Mesothelial cell of epicardium (in vitro differentiated cells): ENCODE results near the gene RNF31. TPM values are rescaled to one million over a fixed set of nuclear protein-coding genes. Genes with fewer than 3 reads are reported as not detected.

Experiments used
- DNase-seq, 2 experiments: peaks; one replicate each; pipeline ENCODE4 v3.0.0; 2021; ENCODE audit warnings: low spot score in 2 of 2; ENCODE audit not compliant: unreplicated experiment in 2 of 2
- H3K27ac Mint-ChIP-seq: 2 replicates; pipeline ENCODE4 v1.8.0; 2021; ENCODE audit warnings: mixed read lengths
- H3K27me3 Mint-ChIP-seq: 2 replicates; pipeline ENCODE4 v1.8.0; 2021; ENCODE audit warnings: low read depth, mixed read lengths
- H3K36me3 Mint-ChIP-seq: 2 replicates; pipeline ENCODE4 v1.8.0; 2021; ENCODE audit warnings: mixed read lengths
- H3K4me1 Mint-ChIP-seq: 2 replicates; pipeline ENCODE4 v1.8.0; 2021; ENCODE audit warnings: mixed read lengths
- H3K4me3 Mint-ChIP-seq: 2 replicates; pipeline ENCODE4 v1.8.0; 2021; ENCODE audit warnings: mild to moderate bottlenecking, moderate library complexity, mixed read lengths
- H3K9me3 Mint-ChIP-seq: 2 replicates; pipeline ENCODE4 v1.8.0; 2021; ENCODE audit warnings: mixed read lengths
- total RNA-seq: library from RNA; stranded (reverse); gene quantifications from 3 replicates; pipeline ENCODE4 v1.2.1, GENCODE V29; 2021
- TF ChIP-seq, protein P1 (sequence below): fragments of 200-600 bp; sonication (generic); IDR thresholded peaks from one replicate; pipeline ENCODE4 v1.5.0; 2021; ENCODE audit warnings: antibody characterized with exemption; ENCODE audit not compliant: unreplicated experiment

The RNF31 gene
- total RNA-seq, 1 donor from 2014 or later: 90.5 TPM

- Mint-ChIP-seq H3K9me3 (peaks cover 2% of the 10 kb centered on the region), H3K36me3 (no peaks in the 10 kb centered on the region), H3K27me3 (peaks cover 2% of the 10 kb centered on the region), H3K27ac (no peak overlapping the region), H3K4me3 (no peak overlapping the region), H3K4me1 (peaks cover 5% of the 10 kb centered on the region)
- DNase-seq: no peak
- TF ChIP-seq, protein P1, sequence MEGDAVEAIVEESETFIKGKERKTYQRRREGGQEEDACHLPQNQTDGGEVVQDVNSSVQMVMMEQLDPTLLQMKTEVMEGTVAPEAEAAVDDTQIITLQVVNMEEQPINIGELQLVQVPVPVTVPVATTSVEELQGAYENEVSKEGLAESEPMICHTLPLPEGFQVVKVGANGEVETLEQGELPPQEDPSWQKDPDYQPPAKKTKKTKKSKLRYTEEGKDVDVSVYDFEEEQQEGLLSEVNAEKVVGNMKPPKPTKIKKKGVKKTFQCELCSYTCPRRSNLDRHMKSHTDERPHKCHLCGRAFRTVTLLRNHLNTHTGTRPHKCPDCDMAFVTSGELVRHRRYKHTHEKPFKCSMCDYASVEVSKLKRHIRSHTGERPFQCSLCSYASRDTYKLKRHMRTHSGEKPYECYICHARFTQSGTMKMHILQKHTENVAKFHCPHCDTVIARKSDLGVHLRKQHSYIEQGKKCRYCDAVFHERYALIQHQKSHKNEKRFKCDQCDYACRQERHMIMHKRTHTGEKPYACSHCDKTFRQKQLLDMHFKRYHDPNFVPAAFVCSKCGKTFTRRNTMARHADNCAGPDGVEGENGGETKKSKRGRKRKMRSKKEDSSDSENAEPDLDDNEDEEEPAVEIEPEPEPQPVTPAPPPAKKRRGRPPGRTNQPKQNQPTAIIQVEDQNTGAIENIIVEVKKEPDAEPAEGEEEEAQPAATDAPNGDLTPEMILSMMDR: no peak
Observed at GRCh38 chr14:24110060-24110459, 37.2 kb upstream of the RNF31 start.

DNA sequence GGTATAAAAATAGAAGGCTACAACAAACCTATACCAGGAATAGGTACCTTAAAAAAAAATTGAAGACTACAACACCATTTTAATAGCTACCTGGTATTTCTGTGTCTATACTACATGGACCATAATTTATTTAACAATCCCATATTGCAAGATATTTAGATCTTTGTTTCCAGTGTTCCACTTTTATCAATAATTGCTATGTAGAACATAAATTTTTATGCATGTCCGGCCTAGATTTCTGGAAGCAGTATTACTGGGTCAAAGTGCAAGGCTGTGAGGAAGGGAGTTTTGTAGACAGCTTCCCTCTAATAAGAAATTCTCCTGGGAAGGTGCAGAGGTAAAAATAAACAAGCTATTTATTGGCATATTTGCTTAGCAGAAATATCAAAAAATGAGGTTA lies 36.8 kb upstream of the RNF31 start:
- Mint-ChIP-seq H3K27ac (no peak overlapping the region), H3K4me3 (no peak overlapping the region), H3K4me1 (peaks cover 8% of the 10 kb centered on the region), H3K27me3 (peaks cover 2% of the 10 kb centered on the region), H3K36me3 (no peaks in the 10 kb centered on the region), H3K9me3 (no peaks in the 10 kb centered on the region)
- no peak for DNase-seq
- TF ChIP-seq, protein P1: no peak

GRCh38 chr14:24113379-24113800 lies 33.9 kb upstream of the RNF31 start:
- H3K4me1 Mint-ChIP-seq: peaks cover 22% of the 10 kb centered on the region
- H3K36me3 Mint-ChIP-seq: no peaks in the 10 kb centered on the region
- H3K4me3 Mint-ChIP-seq: peak overlapping the region; percentile 90
- TF ChIP-seq, protein P1: no peak
- DNase-seq: no peak
- peaks cover 2% of the 10 kb centered on the region for H3K27me3 Mint-ChIP-seq
- peak overlapping the region; percentile 99 for H3K27ac Mint-ChIP-seq
- no peaks in the 10 kb centered on the region for H3K9me3 Mint-ChIP-seq

DNA sequence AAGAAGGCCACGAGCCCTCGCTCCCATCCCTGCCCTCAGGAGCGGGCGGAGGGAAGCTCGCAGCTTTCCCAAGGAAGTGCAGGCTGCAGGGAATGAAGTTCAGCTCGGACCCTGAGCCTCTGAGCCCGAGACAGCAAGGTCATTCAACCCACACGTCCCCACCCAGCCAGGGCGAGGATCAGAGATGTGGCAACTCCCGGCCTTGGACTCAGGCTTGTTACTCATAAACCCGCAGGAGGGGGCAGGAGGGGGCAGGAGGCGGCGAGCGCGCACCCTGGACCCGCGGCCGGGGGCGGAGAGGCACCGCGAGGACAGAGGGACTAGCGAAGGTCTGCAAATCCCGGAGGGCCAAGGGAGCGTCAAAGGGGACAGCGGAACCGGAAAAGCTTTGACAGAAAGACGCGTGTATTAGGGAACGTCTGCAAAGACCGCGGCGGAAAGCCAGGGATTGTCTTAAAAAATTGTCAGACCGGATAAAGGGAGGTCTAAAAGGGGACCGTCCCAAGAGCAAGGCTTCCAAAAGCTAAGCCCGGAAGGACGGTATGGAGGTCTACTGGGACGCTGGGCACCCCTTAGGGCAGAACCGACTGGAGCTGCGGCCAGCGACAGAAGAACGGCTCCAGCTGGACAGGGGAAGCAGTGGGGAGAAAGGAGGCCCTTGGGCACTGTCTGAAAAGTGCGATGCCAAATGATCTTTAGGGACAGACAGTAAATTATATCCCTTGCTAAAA lies 33.3 kb upstream of the RNF31 start:
- Mint-ChIP-seq H3K27me3 (peaks cover 2% of the 10 kb centered on the region), H3K4me3 (peak overlapping the region; percentile 90), H3K36me3 (peaks cover 6% of the 10 kb centered on the region)

DNA sequence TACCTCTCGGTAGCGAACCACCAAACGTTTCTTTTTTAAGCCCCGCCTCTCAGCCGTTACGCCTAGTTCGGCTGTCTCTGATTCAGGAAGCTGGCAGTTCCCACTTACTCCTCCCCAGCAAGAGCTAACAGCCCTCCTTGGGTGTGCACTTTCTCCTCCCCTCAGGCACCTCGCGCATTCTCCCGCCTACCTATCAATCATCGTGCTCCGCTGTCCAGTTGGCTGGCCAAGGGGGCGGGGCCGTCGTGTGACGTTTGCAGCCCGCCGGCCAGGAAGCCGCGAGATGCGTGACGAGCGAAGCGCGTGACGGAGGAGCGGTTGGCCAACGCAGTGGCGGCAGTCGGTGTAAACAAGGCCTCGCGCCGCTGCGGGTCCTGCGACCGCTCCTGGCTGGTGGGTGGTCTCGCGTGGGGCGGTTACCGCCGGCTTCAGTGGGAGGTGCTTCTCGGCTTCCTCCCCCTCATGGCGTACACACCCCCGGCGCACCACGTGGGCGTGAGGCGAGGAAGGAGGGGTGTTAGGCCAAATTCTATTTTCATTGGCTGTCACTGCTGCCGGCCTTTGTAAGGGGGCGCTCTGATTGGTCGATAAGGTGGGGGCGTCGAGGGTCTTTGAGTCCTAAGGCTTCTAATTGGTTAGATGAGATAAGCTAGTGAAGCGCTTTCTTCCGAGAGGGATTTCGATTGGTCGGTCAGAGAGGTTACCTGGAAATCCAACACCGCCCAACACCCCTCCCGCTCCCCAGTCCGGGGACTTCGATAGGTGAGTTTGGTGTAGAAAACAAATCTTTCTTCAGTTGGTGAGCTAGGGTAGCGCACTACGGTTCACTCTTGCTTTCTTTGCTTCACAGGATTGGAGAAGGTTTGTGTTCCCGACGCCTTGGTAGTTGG lies 32.5 kb upstream of the RNF31 start, which contains the start of the genes DCAF11 and NRL:
DCAF11 (plus strand) TSS at position 246 of the 890 bp plus-strand sequence. CDS start 818 bp downstream, outside the sequence.
NRL (minus strand) TSS at position 418 of the 890 bp plus-strand sequence. CDS start 32,101 bp downstream, outside the sequence.
- Mint-ChIP-seq H3K4me3 (peak within 1 kb of the TSS; percentile 90), H3K4me1 (peaks cover 20% of the 10 kb centered on the region), H3K36me3 (peaks cover 12% of the 10 kb centered on the region), H3K9me3 (no peaks in the 10 kb centered on the region), H3K27me3 (peaks cover 2% of the 10 kb centered on the region), H3K27ac (peak within 1 kb of the TSS; percentile 99)
- TF ChIP-seq, protein P1: no peak
- peak; percentile 96 to 99 for DNase-seq

More for the DNA sequence above, 33.3 kb upstream of the RNF31 start:
- Mint-ChIP-seq H3K9me3 (no peaks in the 10 kb centered on the region), H3K4me1 (peaks cover 21% of the 10 kb centered on the region), H3K27ac (peak overlapping the region; percentile 99)
- peak; percentile 44 to 66 for DNase-seq
- TF ChIP-seq, protein P1: no peak
